Peyer's patch (tissue), 4 donors: ENCODE data around the gene FBXL4.

Experiments
- POLR2A ChIP-seq, 2 donors: fragments of 450-650 bp; IDR thresholded peaks; one replicate each; pipeline ENCODE4 v1.5.1; 2017; ENCODE audit warnings: antibody characterized with exemption in 2 of 2, mild to moderate bottlenecking in 2 of 2, moderate library complexity in 2 of 2
- TF ChIP-seq, protein P1 (sequence below), 6 experiments: fragments of 450-650 bp in 4 of 6; fragments of 200-600 bp in 2 of 6; sonication (generic) in 1 of 6; IDR thresholded peaks; one replicate each; pipeline ENCODE4 v1.5.1; 2017 to 2019; ENCODE audit warnings: antibody characterized with exemption in 6 of 6, mild to moderate bottlenecking in 3 of 6, moderate library complexity in 1 of 6

GRCh38 chr6:98871821-98872220, 75.9 kb downstream of the FBXL4 start:
- no peak for TF ChIP-seq POLR2A (IDR thresholded peaks at IDR 0.05)
- TF ChIP-seq, protein P1, sequence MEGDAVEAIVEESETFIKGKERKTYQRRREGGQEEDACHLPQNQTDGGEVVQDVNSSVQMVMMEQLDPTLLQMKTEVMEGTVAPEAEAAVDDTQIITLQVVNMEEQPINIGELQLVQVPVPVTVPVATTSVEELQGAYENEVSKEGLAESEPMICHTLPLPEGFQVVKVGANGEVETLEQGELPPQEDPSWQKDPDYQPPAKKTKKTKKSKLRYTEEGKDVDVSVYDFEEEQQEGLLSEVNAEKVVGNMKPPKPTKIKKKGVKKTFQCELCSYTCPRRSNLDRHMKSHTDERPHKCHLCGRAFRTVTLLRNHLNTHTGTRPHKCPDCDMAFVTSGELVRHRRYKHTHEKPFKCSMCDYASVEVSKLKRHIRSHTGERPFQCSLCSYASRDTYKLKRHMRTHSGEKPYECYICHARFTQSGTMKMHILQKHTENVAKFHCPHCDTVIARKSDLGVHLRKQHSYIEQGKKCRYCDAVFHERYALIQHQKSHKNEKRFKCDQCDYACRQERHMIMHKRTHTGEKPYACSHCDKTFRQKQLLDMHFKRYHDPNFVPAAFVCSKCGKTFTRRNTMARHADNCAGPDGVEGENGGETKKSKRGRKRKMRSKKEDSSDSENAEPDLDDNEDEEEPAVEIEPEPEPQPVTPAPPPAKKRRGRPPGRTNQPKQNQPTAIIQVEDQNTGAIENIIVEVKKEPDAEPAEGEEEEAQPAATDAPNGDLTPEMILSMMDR (IDR thresholded peaks at IDR 0.05), result no peak
